SHP77 treated with DMSO at 0.1 percent for 48 hours (cell line): ENCODE data around the gene LTBP1.

Source experiments
- DNase-seq: peaks from one replicate; lab custom pipeline; 2025; lab: John Stamatoyannopoulos, UW

Gene LTBP1

GRCh38 chr2:33141476-33141875 is 194.7 kb downstream of the LTBP1 start:
- DNase-seq: no peak

GRCh38 chr2:33142810-33143209 is 196.1 kb downstream of the LTBP1 start:
- DNase-seq: no peak

GRCh38 chr2:33144243-33144642 is 197.5 kb downstream of the LTBP1 start:
- no peak for DNase-seq

- DNase-seq: no peak
Observed at GRCh38 chr2:33145459-33145858, 198.7 kb downstream of the LTBP1 start.

GRCh38 chr2:33146102-33146501 is 199.3 kb downstream of the LTBP1 start:
- no peak for DNase-seq

GRCh38 chr2:33153008-33153407 is 206.3 kb downstream of the LTBP1 start:
- no peak for DNase-seq

GRCh38 chr2:33158482-33159003 is 211.8 kb downstream of the LTBP1 start:
- no peak for DNase-seq

GRCh38 chr2:33160191-33160590 is 213.4 kb downstream of the LTBP1 start:
- no peak for DNase-seq

- DNase-seq: no peak
Observed at GRCh38 chr2:33166287-33166881, 219.6 kb downstream of the LTBP1 start.

GRCh38 chr2:33167622-33168245 is 221.0 kb downstream of the LTBP1 start:
- no peak for DNase-seq

GRCh38 chr2:33168425-33168824 is 221.7 kb downstream of the LTBP1 start:
- no peak for DNase-seq

- DNase-seq: no peak
Observed at GRCh38 chr2:33168922-33169321, 222.2 kb downstream of the LTBP1 start.

GRCh38 chr2:33170251-33170650 is 223.5 kb downstream of the LTBP1 start:
- DNase-seq: peak; percentile 5

GRCh38 chr2:33177627-33178026 is 230.9 kb downstream of the LTBP1 start:
- DNase-seq: no peak

GRCh38 chr2:33178209-33178608 is 231.5 kb downstream of the LTBP1 start:
- DNase-seq: no peak

- DNase-seq: no peak
Observed at GRCh38 chr2:33180915-33181314, 234.2 kb downstream of the LTBP1 start.

GRCh38 chr2:33181466-33181865 is 234.7 kb downstream of the LTBP1 start:
- no peak for DNase-seq

- DNase-seq: no peak
Observed at GRCh38 chr2:33184041-33184440, 237.3 kb downstream of the LTBP1 start.

GRCh38 chr2:33186937-33187336 is 240.2 kb downstream of the LTBP1 start:
- DNase-seq: no peak

GRCh38 chr2:33188799-33189198 is 242.0 kb downstream of the LTBP1 start:
- DNase-seq: no peak

- no peak for DNase-seq
Observed at GRCh38 chr2:33190393-33190937, 243.7 kb downstream of the LTBP1 start.

GRCh38 chr2:33195891-33196290 is 249.1 kb downstream of the LTBP1 start:
- no peak for DNase-seq

GRCh38 chr2:33196700-33197099 is 249.9 kb downstream of the LTBP1 start:
- DNase-seq: no peak
